Thymus (tissue), 11 donors: ENCODE results near the gene AKR1C8. TPM values are rescaled to one million over a fixed set of nuclear protein-coding genes. Genes with fewer than 3 reads are reported as not detected.

Experiments used
- DNase-seq, 9 donors: peaks; one replicate each; pipeline ENCODE4 v3.0.0-alpha.2; 2013; ENCODE audit warnings: low spot score in 9 of 9, low read depth in 6 of 9, missing footprints in 1 of 9
- H3K27ac ChIP-seq, 2 donors: one replicate each; pipeline ENCODE4 v1.5.1; 2013; ENCODE audit warnings: control low read depth in 1 of 2, low read depth in 1 of 2, low read length in 1 of 2, mild to moderate bottlenecking in 1 of 2, moderate library complexity in 1 of 2
- H3K27me3 ChIP-seq, 2 donors: one replicate each; pipeline ENCODE4 v1.5.1; 2013; ENCODE audit warnings: low read length in 1 of 2; ENCODE audit not compliant: control insufficient read depth in 2 of 2, insufficient read depth in 1 of 2
- H3K36me3 ChIP-seq, 2 donors: one replicate each; pipeline ENCODE4 v1.5.1; 2013; ENCODE audit warnings: low read length in 1 of 2, mild to moderate bottlenecking in 1 of 2, moderate library complexity in 1 of 2; ENCODE audit not compliant: control insufficient read depth in 2 of 2, insufficient read depth in 2 of 2
- H3K4me1 ChIP-seq, 2 donors: one replicate each; pipeline ENCODE4 v1.5.1; 2013; ENCODE audit warnings: low read length in 2 of 2; ENCODE audit not compliant: control insufficient read depth in 2 of 2, insufficient read depth in 2 of 2
- H3K4me3 ChIP-seq, 2 donors: one replicate each; pipeline ENCODE4 v1.5.1; 2013; ENCODE audit warnings: low read length in 2 of 2, control low read depth in 1 of 2, mild to moderate bottlenecking in 1 of 2
- H3K9me3 ChIP-seq, 2 donors: one replicate each; pipeline ENCODE4 v1.5.1; 2013; ENCODE audit warnings: low read length in 1 of 2, mild to moderate bottlenecking in 1 of 2; ENCODE audit not compliant: control insufficient read depth in 2 of 2, insufficient read depth in 1 of 2
- WGBS: extraction: QIAGEN DNeasy Blood & Tissue Kit; methylation state at CpG from one replicate; pipeline ENCODE4 v1.1.7; 2013; 5-methylcytosine and 5-hydroxymethylcytosine counted together
- polyA plus RNA-seq: library from polyadenylated mRNA; stranded (reverse); fragments of 200-250 nt; gene quantifications from one replicate; pipeline ENCODE4 v1.2.3, GENCODE V29; 2013
- total RNA-seq: library from RNA; stranded (reverse); fragments of 120-200 nt; gene quantifications from one replicate; pipeline ENCODE4 v1.2.4, GENCODE V29; 2013
- donor health status: healthy.

AKR1C8 gene
- total and polyA plus RNA-seq, 2 donors = 0.09 TPM

DNA sequence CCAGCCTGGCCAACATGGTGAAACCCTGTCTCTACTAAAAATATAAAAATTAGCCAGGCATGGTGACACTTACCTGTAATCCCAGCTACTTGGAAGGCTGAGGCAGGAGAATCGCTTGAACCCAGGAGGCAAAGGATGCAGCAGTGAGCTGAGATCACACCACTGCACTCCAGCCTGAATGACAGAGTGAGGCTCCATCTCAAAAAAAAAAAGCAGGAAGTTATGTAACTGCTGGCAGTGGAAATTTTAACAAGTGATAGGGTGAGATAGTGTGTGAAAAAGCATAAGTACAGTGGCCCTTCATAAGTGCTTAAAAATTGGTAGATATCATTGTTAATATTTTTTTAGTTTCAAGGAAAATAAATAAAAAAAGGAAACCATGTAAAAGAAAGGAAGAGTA is 78.4 kb downstream of the AKR1C8 start:
- Histone ChIP-seq H3K4me1 (no peaks in the 10 kb centered on the region), H3K36me3 (peaks cover 0 to 8% of the 10 kb centered on the region in 2 donors), H3K27me3 (no peaks in the 10 kb centered on the region), H3K9me3 (no peaks in the 10 kb centered on the region), H3K4me3 (no peak overlapping the region), H3K27ac (no peak overlapping the region)
- DNase-seq = no peak
- 72% methylated on average over 1 of the region's 1 CpG for WGBS

DNA sequence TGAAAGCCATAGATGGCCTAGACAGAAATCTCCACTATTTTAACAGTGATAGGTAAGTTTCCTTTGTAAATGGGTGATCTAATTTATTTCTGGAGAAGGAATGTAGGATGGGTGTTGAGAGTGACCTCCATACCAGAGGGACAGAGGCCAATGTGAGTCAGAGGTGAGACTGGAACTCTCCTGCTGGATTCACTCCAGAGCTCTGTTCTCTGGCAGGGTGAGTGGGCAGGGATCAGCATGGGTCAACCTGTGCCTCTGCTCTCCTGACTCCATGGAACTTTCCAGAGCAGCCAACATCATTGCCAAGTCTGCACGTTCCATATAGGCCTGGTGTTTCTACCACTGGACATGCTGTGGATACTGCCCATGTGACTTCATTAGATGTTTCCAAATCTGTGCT is 79.3 kb downstream of the AKR1C8 start:
- Histone ChIP-seq H3K27ac (no peak overlapping the region), H3K4me3 (no peak overlapping the region), H3K4me1 (no peaks in the 10 kb centered on the region), H3K9me3 (no peaks in the 10 kb centered on the region), H3K27me3 (no peaks in the 10 kb centered on the region), H3K36me3 (peaks cover 0 to 8% of the 10 kb centered on the region in 2 donors)
- no peak for DNase-seq
- WGBS = 96% methylated on average over 1 of the region's 1 CpG

Other genes starting within 250 kb of the AKR1C8 start
- gene AKR1C1, start 221.7 kb downstream of the AKR1C8 start, total RNA-seq = 1.4 TPM
- 7.6 TPM for gene AKR1C1, start 221.7 kb downstream of the AKR1C8 start, polyA plus RNA-seq
- 1.0 TPM for gene AKR1C2, start 181.3 kb downstream of the AKR1C8 start, total RNA-seq
- 3.8 TPM for gene AKR1C2, start 181.3 kb downstream of the AKR1C8 start, polyA plus RNA-seq
- 1.7 TPM for gene AKR1C3, start 90.7 kb downstream of the AKR1C8 start, total RNA-seq
- 26.3 TPM for gene AKR1C3, start 90.7 kb downstream of the AKR1C8 start, polyA plus RNA-seq
- not detected for gene AKR1C4, start 11.7 kb upstream of the AKR1C8 start, total RNA-seq
- 0.02 TPM for gene AKR1C4, start 11.7 kb upstream of the AKR1C8 start, polyA plus RNA-seq
- 0.19 TPM for gene UCN3, start 179.8 kb upstream of the AKR1C8 start, total RNA-seq
- gene UCN3, start 179.8 kb upstream of the AKR1C8 start, polyA plus RNA-seq = 0.30 TPM
- 1.3 TPM for gene TUBAL3, start 219.7 kb upstream of the AKR1C8 start, total RNA-seq
- gene TUBAL3, start 219.7 kb upstream of the AKR1C8 start, polyA plus RNA-seq = 0.46 TPM
- gene NET1, start 227.4 kb upstream of the AKR1C8 start, total RNA-seq = 58.2 TPM
- gene NET1, start 227.4 kb upstream of the AKR1C8 start, polyA plus RNA-seq = 63.6 TPM